ENCODE data around the gene CHD3. TPM values are rescaled to one million over a fixed set of nuclear protein-coding genes. Genes with fewer than 3 reads are reported as not detected.
A peak's percentile ranks its signal among the peaks of the same experiment; 100 is the strongest.

CHD3 gene
- total RNA-seq, 1 donor = 96.4 TPM

GRCh38 chr17:7922845-7923628, 34.4 kb downstream of the CHD3 start:
- Histone ChIP-seq H3K27me3 (ENCODE audit: insufficient read depth, low read length) (no peaks in the 10 kb centered on the region), H3K4me3 (ENCODE audit: low read length) (peak overlapping the region; percentile 36), H3K9me3 (ENCODE audit: low read depth, low read length) (no peaks in the 10 kb centered on the region), H3K4me1 (ENCODE audit: insufficient read depth, low read length) (peaks cover 21% of the 10 kb centered on the region)

DNA sequence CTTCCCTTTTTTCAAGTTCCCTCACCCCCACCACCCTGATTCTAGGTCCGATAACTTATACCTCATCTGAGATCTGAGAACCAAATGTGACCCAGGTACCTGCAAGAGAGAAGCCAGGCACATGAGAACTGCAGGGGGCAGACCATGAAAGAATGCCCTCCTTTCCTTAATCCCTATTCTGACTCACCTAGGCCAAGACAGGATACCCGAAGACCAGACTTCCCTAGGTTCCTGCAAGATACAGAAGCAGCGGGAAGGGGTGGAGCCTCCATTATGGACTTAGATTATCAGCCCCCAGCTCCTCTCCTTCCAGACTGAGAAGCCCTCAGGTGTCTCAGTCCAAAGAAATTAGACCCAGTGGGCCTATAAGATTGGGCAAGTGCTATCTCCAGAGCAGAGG, 39.0 kb downstream of the CHD3 start:
- no peaks in the 10 kb centered on the region for H3K27me3 ChIP-seq (ENCODE audit: insufficient read depth, low read length)
- peaks cover 31% of the 10 kb centered on the region for H3K4me1 ChIP-seq (ENCODE audit: insufficient read depth, low read length)
- no peaks in the 10 kb centered on the region for H3K9me3 ChIP-seq (ENCODE audit: low read depth, low read length)
- H3K4me3 ChIP-seq (ENCODE audit: low read length) = no peak overlapping the region

- H3K9me3 ChIP-seq (ENCODE audit: low read depth, low read length) = no peaks in the 10 kb centered on the region
- no peak within 1 kb of the TSS for H3K4me3 ChIP-seq (ENCODE audit: low read length)
Observed at GRCh38 chr17:7929158-7930023, 40.8 kb downstream of the CHD3 start, which contains the start of gene KCNAB3. Gene KCNAB3 (minus strand): TSS chr17:7929856. CDS start chr17:7929435, 421 bp downstream.

GRCh38 chr17:7930841-7931631, 42.4 kb downstream of the CHD3 start:
- peaks cover 29% of the 10 kb centered on the region for H3K4me1 ChIP-seq (ENCODE audit: insufficient read depth, low read length)
- no peaks in the 10 kb centered on the region for H3K27me3 ChIP-seq (ENCODE audit: insufficient read depth, low read length)
- no peaks in the 10 kb centered on the region for H3K9me3 ChIP-seq (ENCODE audit: low read depth, low read length)
- H3K4me3 ChIP-seq (ENCODE audit: low read length) = peak overlapping the region; percentile 67

More at GRCh38 chr17:7929158-7930023, 40.8 kb downstream of the CHD3 start, which contains the start of gene KCNAB3:
- Histone ChIP-seq H3K4me1 (ENCODE audit: insufficient read depth, low read length) (peaks cover 29% of the 10 kb centered on the region), H3K27me3 (ENCODE audit: insufficient read depth, low read length) (no peaks in the 10 kb centered on the region)

GRCh38 chr17:7931709-7932482, 43.3 kb downstream of the CHD3 start, which contains the start of the genes CNTROB and TRAPPC1:
Gene CNTROB (plus strand): TSS chr17:7932206. CDS start chr17:7933080, 874 bp downstream.
Gene TRAPPC1 (minus strand): TSS chr17:7931946. CDS start chr17:7931829, 117 bp downstream.
- H3K4me1 ChIP-seq (ENCODE audit: insufficient read depth, low read length) = peaks cover 29% of the 10 kb centered on the region
- no peaks in the 10 kb centered on the region for H3K9me3 ChIP-seq (ENCODE audit: low read depth, low read length)
- no peaks in the 10 kb centered on the region for H3K27me3 ChIP-seq (ENCODE audit: insufficient read depth, low read length)
- H3K4me3 ChIP-seq (ENCODE audit: low read length) = peak within 1 kb of the TSS; percentile 67

- Histone ChIP-seq H3K27me3 (ENCODE audit: insufficient read depth, low read length) (no peaks in the 10 kb centered on the region), H3K4me3 (ENCODE audit: low read length) (peak overlapping the region; percentile 67), H3K9me3 (ENCODE audit: low read depth, low read length) (no peaks in the 10 kb centered on the region), H3K4me1 (ENCODE audit: insufficient read depth, low read length) (peaks cover 29% of the 10 kb centered on the region)
Observed at GRCh38 chr17:7932483-7932891, 43.9 kb downstream of the CHD3 start.

GRCh38 chr17:7932949-7933348, 44.4 kb downstream of the CHD3 start:
- Histone ChIP-seq H3K9me3 (ENCODE audit: low read depth, low read length) (no peaks in the 10 kb centered on the region), H3K27me3 (ENCODE audit: insufficient read depth, low read length) (no peaks in the 10 kb centered on the region), H3K4me3 (ENCODE audit: low read length) (peak overlapping the region; percentile 67), H3K4me1 (ENCODE audit: insufficient read depth, low read length) (peaks cover 29% of the 10 kb centered on the region)

DNA sequence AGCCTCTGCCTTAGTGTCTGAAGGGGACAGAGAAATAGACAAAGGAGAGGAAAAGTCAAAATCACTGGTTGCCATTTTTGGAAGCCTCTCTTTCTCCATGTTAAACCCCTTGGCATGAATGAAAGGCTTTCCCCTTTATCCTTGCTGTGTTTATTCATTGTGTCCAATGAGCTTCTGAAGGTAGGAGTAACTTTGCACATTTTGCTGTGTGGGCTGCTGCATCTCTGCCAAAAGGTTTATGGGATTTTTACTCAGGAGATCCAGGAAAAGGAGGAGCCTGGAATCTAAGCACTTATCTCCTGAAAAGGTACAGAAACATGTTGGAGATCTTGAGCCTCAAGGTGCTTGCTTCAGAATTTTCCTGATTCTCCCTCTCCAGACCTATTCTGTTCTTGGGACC, 47.3 kb downstream of the CHD3 start:
- Histone ChIP-seq H3K27me3 (ENCODE audit: insufficient read depth, low read length) (no peaks in the 10 kb centered on the region), H3K9me3 (ENCODE audit: low read depth, low read length) (no peaks in the 10 kb centered on the region), H3K4me3 (ENCODE audit: low read length) (no peak overlapping the region), H3K4me1 (ENCODE audit: insufficient read depth, low read length) (peaks cover 21% of the 10 kb centered on the region)

DNA sequence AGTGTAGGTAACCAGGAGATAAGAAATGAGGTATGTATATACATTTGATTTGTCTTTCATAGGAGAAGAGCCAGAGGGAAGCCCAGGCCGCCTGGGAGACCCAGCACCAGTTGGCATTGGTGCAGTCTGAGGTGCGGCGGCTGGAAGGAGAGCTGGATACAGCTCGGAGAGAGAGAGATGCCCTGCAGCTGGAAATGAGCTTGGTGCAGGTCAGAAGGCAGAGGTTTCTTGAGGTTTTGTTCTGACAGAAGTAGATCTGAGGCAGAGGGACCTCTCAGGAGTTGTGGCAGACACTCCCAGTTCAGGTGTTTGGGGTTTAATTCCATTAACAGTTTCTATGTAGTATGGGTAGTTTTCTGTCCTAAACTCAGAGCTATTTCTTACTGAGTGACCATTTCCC, 51.4 kb downstream of the CHD3 start:
- Histone ChIP-seq H3K4me1 (ENCODE audit: insufficient read depth, low read length) (no peaks in the 10 kb centered on the region), H3K27me3 (ENCODE audit: insufficient read depth, low read length) (no peaks in the 10 kb centered on the region), H3K9me3 (ENCODE audit: low read depth, low read length) (no peaks in the 10 kb centered on the region), H3K4me3 (ENCODE audit: low read length) (no peak overlapping the region)

GRCh38 chr17:7940743-7941142, 52.2 kb downstream of the CHD3 start:
- Histone ChIP-seq H3K4me3 (ENCODE audit: low read length) (no peak overlapping the region), H3K27me3 (ENCODE audit: insufficient read depth, low read length) (no peaks in the 10 kb centered on the region), H3K9me3 (ENCODE audit: low read depth, low read length) (no peaks in the 10 kb centered on the region), H3K4me1 (ENCODE audit: insufficient read depth, low read length) (no peaks in the 10 kb centered on the region)

- Histone ChIP-seq H3K27me3 (ENCODE audit: insufficient read depth, low read length) (no peaks in the 10 kb centered on the region), H3K9me3 (ENCODE audit: low read depth, low read length) (no peaks in the 10 kb centered on the region), H3K4me1 (ENCODE audit: insufficient read depth, low read length) (no peaks in the 10 kb centered on the region), H3K4me3 (ENCODE audit: low read length) (no peak overlapping the region)
Observed at GRCh38 chr17:7943291-7943690, 54.7 kb downstream of the CHD3 start.

DNA sequence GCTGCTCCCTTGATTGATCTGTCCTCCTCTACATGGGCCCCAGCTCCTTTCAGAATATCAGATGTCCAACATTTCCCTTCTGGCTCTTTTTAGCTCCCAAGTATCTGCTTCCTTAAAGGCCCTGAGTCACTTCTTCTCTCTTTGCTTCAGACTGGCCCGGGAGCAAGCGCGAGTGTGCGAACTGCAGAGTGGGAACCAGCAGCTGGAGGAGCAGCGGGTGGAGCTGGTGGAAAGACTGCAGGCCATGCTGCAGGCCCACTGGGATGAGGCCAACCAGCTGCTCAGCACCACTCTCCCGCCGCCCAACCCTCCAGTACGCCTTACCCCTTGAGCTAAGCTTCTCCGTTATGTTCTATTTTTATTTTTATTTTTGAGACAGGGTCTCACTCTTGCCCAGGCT, 55.7 kb downstream of the CHD3 start:
- Histone ChIP-seq H3K9me3 (ENCODE audit: low read depth, low read length) (no peaks in the 10 kb centered on the region), H3K4me3 (ENCODE audit: low read length) (no peak overlapping the region), H3K27me3 (ENCODE audit: insufficient read depth, low read length) (no peaks in the 10 kb centered on the region), H3K4me1 (ENCODE audit: insufficient read depth, low read length) (no peaks in the 10 kb centered on the region)

DNA sequence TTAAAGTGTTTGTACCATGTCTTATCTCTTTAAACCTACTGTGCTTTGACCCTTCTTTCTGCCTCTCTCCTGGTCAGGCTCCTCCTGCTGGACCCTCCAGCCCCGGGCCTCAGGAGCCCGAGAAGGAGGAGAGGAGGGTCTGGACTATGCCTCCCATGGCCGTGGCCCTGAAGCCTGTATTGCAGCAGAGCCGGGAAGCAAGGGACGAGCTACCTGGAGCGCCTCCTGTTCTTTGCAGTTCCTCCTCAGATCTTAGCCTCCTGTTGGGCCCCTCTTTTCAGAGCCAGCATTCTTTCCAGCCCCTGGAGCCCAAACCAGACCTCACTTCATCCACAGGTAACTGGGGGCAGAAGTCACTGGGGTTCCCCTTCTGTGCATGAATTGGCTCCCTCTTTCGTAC, 57.1 kb downstream of the CHD3 start:
- no peaks in the 10 kb centered on the region for H3K4me1 ChIP-seq (ENCODE audit: insufficient read depth, low read length)
- H3K4me3 ChIP-seq (ENCODE audit: low read length) = no peak overlapping the region
- no peaks in the 10 kb centered on the region for H3K9me3 ChIP-seq (ENCODE audit: low read depth, low read length)
- no peaks in the 10 kb centered on the region for H3K27me3 ChIP-seq (ENCODE audit: insufficient read depth, low read length)

GRCh38 chr17:7946441-7946840, 57.9 kb downstream of the CHD3 start:
- Histone ChIP-seq H3K4me3 (ENCODE audit: low read length) (no peak overlapping the region), H3K9me3 (ENCODE audit: low read depth, low read length) (no peaks in the 10 kb centered on the region), H3K4me1 (ENCODE audit: insufficient read depth, low read length) (no peaks in the 10 kb centered on the region), H3K27me3 (ENCODE audit: insufficient read depth, low read length) (no peaks in the 10 kb centered on the region)
